Fibroblast of lung (primary cell): ENCODE measurements around the gene MYH9.

Experiments used
- EZH2 ChIP-seq: IDR thresholded peaks from 2 replicates; pipeline ENCODE4 v1.5.1; 2012; ENCODE audit warnings: low read length, control low read depth, mild to moderate bottlenecking; ENCODE audit errors: missing control alignments
- TF ChIP-seq, protein P1 (sequence below), 2 donors: IDR thresholded peaks in 1 of 2; conservative IDR thresholded peaks in 1 of 2; 1 replicate in 1 of 2; 2 replicates in 1 of 2; pipeline ENCODE4 v1.5.1; 2011 to 2012; ENCODE audit warnings: low read length in 2 of 2, control low read depth in 1 of 2, inconsistent platforms in 1 of 2, low read depth in 1 of 2, mild to moderate bottlenecking in 1 of 2

DNA sequence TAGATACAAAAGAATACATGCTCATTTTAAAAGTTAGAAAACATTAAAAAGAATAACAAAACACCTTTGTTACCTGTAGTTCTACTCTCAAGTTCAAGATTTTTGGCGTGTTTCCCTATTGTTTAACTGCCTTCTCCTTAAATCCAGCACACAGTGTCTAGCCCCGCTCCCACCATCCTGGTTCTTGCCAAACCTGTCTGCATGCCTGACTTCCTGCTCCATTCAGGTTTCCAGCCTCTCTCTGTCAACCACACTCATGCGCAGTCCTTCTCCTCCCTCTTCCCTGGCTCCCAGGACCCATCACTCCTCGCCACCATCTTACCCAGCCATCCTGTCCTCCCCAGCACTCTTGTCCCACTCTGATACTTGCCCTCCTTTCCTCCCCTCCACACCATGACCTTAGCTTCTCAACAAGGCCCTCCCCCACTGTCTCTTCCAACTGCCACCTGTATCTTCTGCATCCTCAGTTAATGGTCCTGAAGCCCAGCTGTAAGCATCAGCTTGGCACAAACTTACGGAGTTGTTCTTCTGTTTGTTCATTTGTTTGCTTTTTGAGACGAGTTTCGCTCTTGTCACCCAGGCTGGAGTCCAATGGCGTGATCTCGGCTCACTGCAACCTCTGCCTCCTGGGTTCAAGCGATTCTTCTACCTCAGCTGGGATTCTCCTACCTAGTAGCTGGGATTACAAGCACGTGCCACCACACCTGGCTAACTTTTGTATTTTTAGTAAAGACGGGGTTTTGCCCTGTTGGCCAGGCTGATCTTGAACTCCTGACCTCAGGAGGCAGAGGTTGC, 7.5 kb upstream of the MYH9 start:
- TF ChIP-seq, protein P1, sequence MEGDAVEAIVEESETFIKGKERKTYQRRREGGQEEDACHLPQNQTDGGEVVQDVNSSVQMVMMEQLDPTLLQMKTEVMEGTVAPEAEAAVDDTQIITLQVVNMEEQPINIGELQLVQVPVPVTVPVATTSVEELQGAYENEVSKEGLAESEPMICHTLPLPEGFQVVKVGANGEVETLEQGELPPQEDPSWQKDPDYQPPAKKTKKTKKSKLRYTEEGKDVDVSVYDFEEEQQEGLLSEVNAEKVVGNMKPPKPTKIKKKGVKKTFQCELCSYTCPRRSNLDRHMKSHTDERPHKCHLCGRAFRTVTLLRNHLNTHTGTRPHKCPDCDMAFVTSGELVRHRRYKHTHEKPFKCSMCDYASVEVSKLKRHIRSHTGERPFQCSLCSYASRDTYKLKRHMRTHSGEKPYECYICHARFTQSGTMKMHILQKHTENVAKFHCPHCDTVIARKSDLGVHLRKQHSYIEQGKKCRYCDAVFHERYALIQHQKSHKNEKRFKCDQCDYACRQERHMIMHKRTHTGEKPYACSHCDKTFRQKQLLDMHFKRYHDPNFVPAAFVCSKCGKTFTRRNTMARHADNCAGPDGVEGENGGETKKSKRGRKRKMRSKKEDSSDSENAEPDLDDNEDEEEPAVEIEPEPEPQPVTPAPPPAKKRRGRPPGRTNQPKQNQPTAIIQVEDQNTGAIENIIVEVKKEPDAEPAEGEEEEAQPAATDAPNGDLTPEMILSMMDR (conservative IDR thresholded peaks at IDR 0.05 in 1 of 2, IDR thresholded peaks at IDR 0.05 in 1 of 2; ENCODE audit: low read depth in 1 of 2, low read length in 2 of 2) = no peak
- no peak for TF ChIP-seq EZH2
